Ishikawa (cell line): Measurements from ENCODE around the gene CACNA1H.
"Not testable (repeated sequence)": the region's sequence is repeated elsewhere in the genome, so short reads cannot be mapped to it uniquely, and the experiment has no call there.

Experiments used
- EP300 ChIP-seq: IDR thresholded peaks from 2 replicates; pipeline ENCODE4 v1.6.1; 2012; ENCODE audit warnings: borderline replicate concordance
- REST ChIP-seq: IDR thresholded peaks from 2 replicates; pipeline ENCODE4 v1.6.1; 2012; ENCODE audit warnings: low read depth, mild to moderate bottlenecking
- TEAD4 ChIP-seq: IDR thresholded peaks from 2 replicates; pipeline ENCODE4 v1.6.1; 2012

GRCh38 chr16:1230084-1230470, 77.2 kb downstream of the CACNA1H start, which contains the start of gene TPSB2:
- not testable (repeated sequence) for TF ChIP-seq EP300, REST, TEAD4
